Right lobe of liver (tissue), 4 donors: Measurements from ENCODE around the gene VSTM4.

Experiments used
- CTCF ChIP-seq, 4 donors: fragments of 200-600 bp in 3 of 4; fragments of 450-650 bp in 1 of 4; IDR thresholded peaks; one replicate each; pipeline versions ENCODE4 v1.5.1 to v1.8.0; 2016 to 2022; ENCODE audit warnings: antibody characterized with exemption in 4 of 4, mild to moderate bottlenecking in 2 of 4
- POLR2A ChIP-seq: fragments of 450-650 bp; IDR thresholded peaks from one replicate; pipeline ENCODE4 v1.6.1; 2017; ENCODE audit warnings: antibody characterized with exemption, mild to moderate bottlenecking
- donor health status: DM: no; HTN: no; CAD: no.
- donor health status: DM: no; HTN: no; CAD: no.
- donor health status: DM: no; HTN: yes; CAD: no.

- TF ChIP-seq CTCF (IDR thresholded peaks at IDR 0.05) (no peak), POLR2A (no peak)
These were observed 38.4 kb downstream of the VSTM4 start for GRCh38 chr10:49076741-49077521.
